Stimulated activated CD4-positive, alpha-beta T cell treated with anti-CD3 and anti-CD28 coated beads, Interleukin-4, amount 100 ng/mL, for 4 hours (primary cell): ENCODE data around the gene PYURF.

Experiments used
- DNase-seq, 2 experiments: peaks; one replicate each; pipeline ENCODE4 v3.0.0-alpha.2; 2020

The PYURF gene, protein sequence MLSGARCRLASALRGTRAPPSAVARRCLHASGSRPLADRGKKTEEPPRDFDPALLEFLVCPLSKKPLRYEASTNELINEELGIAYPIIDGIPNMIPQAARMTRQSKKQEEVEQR

DNA sequence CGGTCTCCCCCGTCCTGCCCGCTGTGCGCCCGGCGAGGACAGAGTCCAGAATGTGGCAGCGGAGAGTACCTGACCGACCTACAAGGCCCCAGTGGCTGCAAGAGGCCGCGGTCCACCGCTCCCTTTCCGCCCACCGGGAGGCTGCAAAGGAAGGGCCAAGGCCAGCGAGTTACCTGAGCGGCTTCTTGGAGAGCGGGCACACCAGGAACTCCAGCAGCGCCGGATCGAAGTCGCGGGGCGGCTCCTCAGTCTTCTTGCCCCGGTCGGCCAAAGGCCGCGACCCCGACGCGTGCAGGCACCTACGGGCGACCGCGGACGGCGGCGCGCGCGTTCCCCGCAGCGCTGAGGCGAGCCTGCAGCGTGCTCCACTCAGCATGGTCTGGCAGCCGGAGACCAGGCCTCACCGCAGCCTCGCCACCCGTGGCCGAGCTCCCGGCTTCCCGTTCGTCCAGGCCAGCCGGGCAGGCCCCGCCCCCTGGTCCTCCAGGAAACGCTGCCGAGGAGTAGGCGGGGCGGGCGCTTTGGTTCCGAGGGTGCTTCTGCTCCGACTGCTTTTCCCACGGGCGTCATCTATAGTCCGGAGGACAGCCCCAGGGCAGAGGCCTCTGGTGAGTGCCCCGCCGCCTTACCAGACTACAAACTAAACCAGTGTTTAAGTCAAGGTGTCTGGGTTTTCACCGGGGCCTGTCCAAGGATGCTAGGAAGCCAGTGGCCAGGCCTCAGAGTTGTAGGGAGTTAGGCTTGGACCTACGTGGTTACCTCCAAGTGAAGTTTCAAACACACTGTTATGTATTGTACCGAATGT lies at the start of gene PYURF:
Gene PYURF, minus strand, starts transcription at position 452 of the 805 bp plus-strand sequence. Its CDS starts 76 bp downstream, at position 376.
- DNase-seq: peak; percentile 70 to 79

GRCh38 chr4:88570001-88570400 lies 46.4 kb upstream of the PYURF start:
- DNase-seq: no peak

- DNase-seq: no peak
These were observed 44.0 kb upstream of the PYURF start for GRCh38 chr4:88567591-88567990.

DNA sequence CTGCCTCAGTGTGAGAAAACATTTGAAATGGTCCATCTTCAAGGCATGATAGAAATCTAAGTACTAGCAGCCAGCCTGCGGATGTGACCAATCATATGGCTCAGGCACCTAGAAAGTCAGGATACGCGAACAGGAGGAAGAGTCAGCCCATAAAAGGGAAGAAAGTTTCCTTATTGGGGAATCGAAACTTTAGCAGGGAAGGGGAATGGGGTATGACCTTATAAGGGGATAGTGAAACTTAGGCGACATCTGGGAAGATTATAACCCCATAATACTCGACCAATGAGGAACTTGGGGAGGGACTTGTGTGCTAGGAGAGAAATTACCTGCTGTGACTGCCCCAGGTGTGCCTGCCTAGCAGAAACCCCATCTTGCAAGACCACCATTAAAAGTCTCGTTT lies 26.2 kb upstream of the PYURF start:
- DNase-seq: no peak

DNA sequence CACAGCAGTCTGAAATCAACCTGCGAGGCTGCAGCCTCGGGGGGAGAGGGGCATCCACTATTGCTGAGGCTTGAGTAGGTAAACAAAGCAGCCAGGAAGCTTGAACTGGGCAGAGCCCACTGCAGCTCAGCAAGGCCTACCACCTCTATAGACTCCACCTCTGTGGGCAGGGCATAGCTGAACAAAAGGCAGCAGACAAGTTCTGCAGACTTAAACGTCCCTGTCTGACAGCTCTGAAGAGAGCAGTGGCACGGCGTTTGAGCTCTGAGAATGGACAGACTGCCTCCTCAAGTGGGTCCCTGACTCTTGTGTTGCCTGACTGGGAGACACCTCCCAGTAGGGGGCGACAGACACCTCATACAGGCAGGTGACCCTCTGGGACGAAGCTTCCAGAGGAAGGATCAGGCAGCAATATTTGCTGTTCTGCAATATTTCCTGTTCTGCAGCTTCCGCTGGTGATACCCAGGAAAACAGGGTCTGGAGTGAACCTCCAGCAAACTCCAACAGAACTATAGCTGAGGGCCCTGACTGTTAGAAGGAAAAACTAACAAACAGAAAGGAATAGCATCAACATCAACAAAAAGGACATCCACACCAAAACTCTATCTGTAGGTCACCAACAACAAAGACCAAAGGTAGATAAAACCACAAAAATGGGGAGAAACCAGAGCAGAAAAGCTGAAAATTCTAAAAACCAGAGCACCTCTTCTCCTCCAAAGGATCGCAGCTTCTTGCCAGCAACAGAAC lies 15.9 kb upstream of the PYURF start:
- peak; percentile 69 to 70 for DNase-seq

GRCh38 chr4:88537709-88538108 lies 14.1 kb upstream of the PYURF start:
- DNase-seq: no peak

- no peak for DNase-seq
These were observed 11.6 kb upstream of the PYURF start for GRCh38 chr4:88535090-88535755.

GRCh38 chr4:88533937-88534750 lies 10.6 kb upstream of the PYURF start:
- no peak for DNase-seq

GRCh38 chr4:88533088-88533790 lies 9.7 kb upstream of the PYURF start:
- DNase-seq: no peak

GRCh38 chr4:88531549-88531948 lies 8.0 kb upstream of the PYURF start:
- DNase-seq: no peak

DNA sequence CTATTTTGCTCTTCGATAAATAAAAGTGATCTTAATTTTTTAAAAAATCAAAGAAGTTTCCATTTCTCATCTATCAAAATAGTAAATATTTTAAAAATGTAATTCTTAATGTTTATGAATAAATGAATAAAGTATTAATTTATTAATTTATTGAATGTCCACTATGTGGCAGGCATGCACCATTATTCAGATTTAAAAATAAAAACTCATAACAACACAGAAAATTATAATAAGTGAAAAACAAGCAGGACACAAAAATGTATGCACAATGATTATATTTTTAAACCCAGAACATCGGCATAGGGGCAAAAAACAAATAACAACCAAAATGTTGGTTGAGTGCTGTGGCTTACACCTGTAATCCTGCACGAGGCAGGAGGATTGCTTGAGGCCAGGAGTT lies 5.3 kb upstream of the PYURF start:
- no peak for DNase-seq

DNA sequence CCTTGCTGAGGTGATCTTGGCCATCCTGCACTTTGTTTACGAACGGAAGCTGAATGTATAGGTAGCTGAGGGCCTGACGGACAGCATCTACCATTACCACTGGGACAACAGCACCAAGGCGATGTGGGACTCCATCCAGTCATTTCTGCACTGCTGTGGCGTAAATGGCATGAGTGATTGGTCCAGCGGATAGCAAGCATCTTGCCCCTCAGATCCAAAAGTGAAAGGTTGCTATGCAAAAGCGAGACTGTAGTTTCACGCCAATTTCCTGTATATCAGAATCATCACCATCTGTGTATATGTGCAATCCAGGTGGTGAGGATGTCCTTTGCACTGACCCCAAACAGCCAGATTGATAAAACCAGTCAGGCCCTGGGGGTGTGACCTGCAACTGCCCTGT lies 4.2 kb upstream of the PYURF start:
- DNase-seq: no peak

DNA sequence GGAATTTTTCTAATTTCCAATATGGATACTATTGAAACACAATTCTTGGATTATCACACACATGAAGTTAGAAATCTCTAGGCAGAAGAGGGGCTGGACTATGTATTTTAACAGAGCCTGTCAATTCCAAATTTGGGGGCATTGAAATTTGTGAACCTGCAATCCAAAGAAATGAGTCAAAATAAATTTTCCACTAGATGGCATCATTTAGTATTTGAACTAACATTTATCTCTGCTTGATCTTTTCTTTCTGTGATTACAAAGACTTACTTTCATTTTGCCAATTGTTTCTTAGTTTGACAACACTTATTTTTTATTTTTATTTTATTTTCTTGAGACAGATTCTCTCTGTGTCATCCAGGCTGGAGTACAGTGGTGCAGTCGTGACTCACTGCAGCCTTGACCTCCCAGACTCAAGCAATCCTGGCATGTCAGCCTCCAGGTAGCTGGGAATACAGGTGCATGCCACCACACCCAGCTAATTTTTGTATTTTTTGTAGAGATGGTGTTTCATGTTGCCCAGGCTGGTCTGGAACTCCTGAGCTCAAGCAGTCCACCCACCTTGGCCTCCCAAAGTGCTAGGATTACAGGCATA lies 2.7 kb upstream of the PYURF start:
- DNase-seq: no peak

DNA sequence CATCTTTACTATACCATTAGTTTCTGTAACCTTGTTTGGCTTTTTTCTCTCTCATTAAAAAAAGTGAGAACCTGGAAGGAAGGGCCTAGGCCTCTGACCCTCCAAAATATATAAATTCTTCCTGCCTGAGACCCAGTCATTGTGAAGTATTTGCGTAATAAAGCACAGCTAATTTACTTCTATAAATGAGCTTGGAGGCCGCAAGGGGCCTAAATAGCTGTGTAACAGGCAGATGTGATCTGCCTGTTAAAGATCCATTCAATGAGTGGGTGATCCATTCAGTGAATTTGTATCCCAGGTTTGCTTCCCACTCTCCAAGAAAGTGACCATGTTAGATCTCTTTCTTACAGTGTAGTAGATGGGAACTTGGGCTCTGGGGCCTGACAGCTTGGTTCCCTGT lies 595 bp upstream of the PYURF start:
- no peak for DNase-seq

- peak in 1 of 2 experiments; percentile 36 for DNase-seq
These were observed 763 bp downstream of the PYURF start for GRCh38 chr4:88522702-88523324.

DNA sequence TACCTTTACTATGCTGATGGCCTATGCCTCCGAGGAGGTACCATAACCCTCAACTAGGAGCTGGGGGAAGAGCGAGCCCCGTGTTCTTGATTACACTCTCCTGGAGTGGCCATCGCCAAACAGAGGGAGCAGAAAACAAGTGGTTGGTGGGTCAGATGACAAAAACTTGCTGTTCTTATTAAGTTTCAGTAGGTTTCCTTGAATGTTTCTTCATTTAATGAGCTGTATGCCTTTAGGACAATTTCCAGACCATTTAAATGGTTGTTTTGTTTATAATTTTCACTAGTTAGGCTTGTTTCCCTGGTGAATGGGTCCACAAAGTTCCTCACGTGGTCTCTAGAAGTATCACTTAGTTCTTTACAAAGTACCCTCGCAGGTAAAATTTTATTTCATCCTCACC lies 4.7 kb downstream of the PYURF start:
- DNase-seq: no peak

GRCh38 chr4:88517825-88518224 lies 5.8 kb downstream of the PYURF start:
- DNase-seq: no peak

DNA sequence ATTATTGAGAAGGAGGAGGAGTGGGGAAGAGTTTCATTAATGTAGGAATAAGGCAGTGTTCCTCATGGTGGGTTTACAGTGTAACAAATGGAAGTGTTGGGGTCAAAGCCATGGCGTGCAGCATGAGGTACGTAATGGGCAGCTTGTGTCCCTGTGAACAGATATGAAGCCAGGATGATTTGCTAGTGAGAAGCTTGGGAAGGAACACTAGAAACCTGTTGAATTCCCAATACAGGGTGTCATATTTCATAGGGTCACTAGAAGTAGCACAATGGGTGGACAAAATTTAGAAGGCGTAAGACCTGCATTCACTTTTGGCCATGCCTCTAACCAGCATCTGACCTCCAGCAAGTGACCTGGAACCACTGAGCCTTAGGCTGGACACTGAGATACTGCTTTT lies 6.8 kb downstream of the PYURF start:
- DNase-seq: no peak

GRCh38 chr4:88514557-88515511 lies 8.7 kb downstream of the PYURF start:
- DNase-seq: no peak

DNA sequence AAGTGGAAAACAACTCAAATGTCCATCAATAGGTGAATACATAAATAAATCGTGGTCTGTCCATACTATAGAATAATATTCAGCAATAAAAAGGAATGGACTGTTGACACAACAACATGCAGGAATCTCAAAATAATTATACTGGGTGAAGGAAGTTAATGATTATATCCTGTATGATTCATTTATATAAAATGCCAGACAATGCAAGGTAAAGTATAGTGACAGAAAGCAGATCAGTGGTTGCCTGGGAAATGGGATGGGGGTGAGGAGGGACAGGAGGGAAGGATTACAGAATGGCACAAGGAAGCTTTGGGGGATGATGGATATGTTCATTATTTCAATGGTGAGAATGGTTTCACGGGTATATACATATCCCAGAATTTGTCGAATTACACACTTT lies 12.3 kb downstream of the PYURF start:
- no peak for DNase-seq
